Stimulated activated memory B cell treated with anti-CD40 and anti-IgM and Interleukin-4, amounts not matched to agents 10 μg/mL and 1 μg/mL and 100 μg/mL, for 72 hours (primary cell): ENCODE results near the gene ITM2C.

ENCODE experiments used
- ATAC-seq: fragments of 150-1000 bp; cut with Tn5 transposase; 2 replicates; pipeline ENCODE4 v1.10.0; 2021
- H3K27ac Mint-ChIP-seq: one replicate; pipeline ENCODE4 v1.8.0; 2022; ENCODE audit warnings: mild to moderate bottlenecking, mixed read lengths
- H3K27me3 Mint-ChIP-seq: one replicate; pipeline ENCODE4 v1.8.0; 2022; ENCODE audit warnings: mixed read lengths
- H3K36me3 Mint-ChIP-seq: one replicate; pipeline ENCODE4 v1.8.0; 2022; ENCODE audit warnings: mixed read lengths
- H3K4me1 Mint-ChIP-seq: one replicate; pipeline ENCODE4 v1.8.0; 2022; ENCODE audit warnings: mixed read lengths
- H3K4me3 Mint-ChIP-seq: one replicate; pipeline ENCODE4 v1.8.0; 2022; ENCODE audit warnings: mild to moderate bottlenecking, moderate library complexity, mixed read lengths
- H3K9me3 Mint-ChIP-seq: one replicate; pipeline ENCODE4 v1.8.0; 2022; ENCODE audit warnings: mixed read lengths

Gene ITM2C

GRCh38 chr2:230864605-230865306 lies at the start of gene ITM2C:
ITM2C (plus strand) TSS chr2:230864942; CDS start chr2:230865026, 84 bp downstream.
- peaks cover 65% of the 10 kb centered on the region for H3K4me1 Mint-ChIP-seq
- no peaks in the 10 kb centered on the region for H3K36me3 Mint-ChIP-seq
- H3K27me3 Mint-ChIP-seq = peaks cover 9% of the 10 kb centered on the region
- peak within 1 kb of the TSS; percentile 68 for H3K27ac Mint-ChIP-seq
- ATAC-seq = peak; percentile 82
- H3K9me3 Mint-ChIP-seq = no peaks in the 10 kb centered on the region
- peak within 1 kb of the TSS; percentile 87 for H3K4me3 Mint-ChIP-seq

DNA sequence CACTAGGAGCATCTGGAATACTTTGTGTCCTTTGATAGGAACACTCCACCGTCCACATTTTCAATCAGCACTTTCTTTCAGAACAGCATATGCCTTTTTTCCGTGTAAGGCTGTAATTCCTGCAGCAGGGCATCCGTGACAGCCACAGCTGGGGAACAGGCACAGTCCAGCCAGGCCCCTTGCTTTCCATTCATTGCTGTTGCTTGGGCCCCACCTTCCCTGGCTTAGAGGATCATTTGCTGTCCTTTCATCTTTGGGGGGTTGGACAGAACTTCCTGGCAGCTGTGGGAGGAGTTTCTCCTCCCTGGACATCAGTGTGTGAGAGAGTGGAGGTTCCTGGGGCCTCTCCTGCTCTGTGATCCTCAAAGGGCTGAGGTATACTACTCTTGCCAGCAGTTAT lies 49.7 kb upstream of the ITM2C start:
- ATAC-seq = no peak
- Mint-ChIP-seq H3K4me3 (no peak overlapping the region), H3K27me3 (no peaks in the 10 kb centered on the region), H3K4me1 (no peaks in the 10 kb centered on the region), H3K9me3 (no peaks in the 10 kb centered on the region), H3K36me3 (peaks cover 55% of the 10 kb centered on the region), H3K27ac (no peak overlapping the region)

- H3K27ac Mint-ChIP-seq = no peak overlapping the region
- no peaks in the 10 kb centered on the region for H3K27me3 Mint-ChIP-seq
- H3K36me3 Mint-ChIP-seq = peaks cover 49% of the 10 kb centered on the region
- no peak overlapping the region for H3K4me3 Mint-ChIP-seq
- no peaks in the 10 kb centered on the region for H3K9me3 Mint-ChIP-seq
- H3K4me1 Mint-ChIP-seq = no peaks in the 10 kb centered on the region
- no peak for ATAC-seq
Observed at GRCh38 chr2:230816735-230817134, 48.0 kb upstream of the ITM2C start.

DNA sequence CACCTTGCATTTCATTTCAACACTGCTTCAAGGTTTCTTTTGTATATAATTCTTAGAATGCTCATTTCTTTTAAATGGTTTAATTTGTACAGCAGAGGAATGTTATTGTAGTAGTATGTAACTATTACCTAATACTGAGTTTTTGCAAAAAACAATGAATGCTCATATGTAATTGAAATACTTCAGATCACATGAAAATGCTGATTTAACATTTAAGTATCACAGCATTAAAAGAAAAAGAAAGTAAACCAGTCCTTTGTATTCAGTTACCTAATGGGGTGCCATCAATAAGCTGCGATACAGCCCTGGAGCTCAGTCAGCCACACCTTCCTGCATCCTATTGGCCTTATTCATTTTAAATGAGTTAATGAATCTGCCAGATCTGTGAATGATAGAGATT lies 45.3 kb upstream of the ITM2C start:
- no peak overlapping the region for H3K27ac Mint-ChIP-seq
- H3K4me3 Mint-ChIP-seq = no peak overlapping the region
- H3K36me3 Mint-ChIP-seq = peaks cover 35% of the 10 kb centered on the region
- H3K27me3 Mint-ChIP-seq = peaks cover 3% of the 10 kb centered on the region
- no peaks in the 10 kb centered on the region for H3K9me3 Mint-ChIP-seq
- peaks cover 4% of the 10 kb centered on the region for H3K4me1 Mint-ChIP-seq
- no peak for ATAC-seq

GRCh38 chr2:230821261-230821990 lies 43.3 kb upstream of the ITM2C start:
- H3K9me3 Mint-ChIP-seq = no peaks in the 10 kb centered on the region
- H3K27ac Mint-ChIP-seq = no peak overlapping the region
- H3K4me3 Mint-ChIP-seq = no peak overlapping the region
- peaks cover 28% of the 10 kb centered on the region for H3K36me3 Mint-ChIP-seq
- no peak for ATAC-seq
- H3K4me1 Mint-ChIP-seq = peaks cover 8% of the 10 kb centered on the region
- peaks cover 23% of the 10 kb centered on the region for H3K27me3 Mint-ChIP-seq

- no peak for ATAC-seq
Observed at GRCh38 chr2:230821991-230822520, 42.7 kb upstream of the ITM2C start.

DNA sequence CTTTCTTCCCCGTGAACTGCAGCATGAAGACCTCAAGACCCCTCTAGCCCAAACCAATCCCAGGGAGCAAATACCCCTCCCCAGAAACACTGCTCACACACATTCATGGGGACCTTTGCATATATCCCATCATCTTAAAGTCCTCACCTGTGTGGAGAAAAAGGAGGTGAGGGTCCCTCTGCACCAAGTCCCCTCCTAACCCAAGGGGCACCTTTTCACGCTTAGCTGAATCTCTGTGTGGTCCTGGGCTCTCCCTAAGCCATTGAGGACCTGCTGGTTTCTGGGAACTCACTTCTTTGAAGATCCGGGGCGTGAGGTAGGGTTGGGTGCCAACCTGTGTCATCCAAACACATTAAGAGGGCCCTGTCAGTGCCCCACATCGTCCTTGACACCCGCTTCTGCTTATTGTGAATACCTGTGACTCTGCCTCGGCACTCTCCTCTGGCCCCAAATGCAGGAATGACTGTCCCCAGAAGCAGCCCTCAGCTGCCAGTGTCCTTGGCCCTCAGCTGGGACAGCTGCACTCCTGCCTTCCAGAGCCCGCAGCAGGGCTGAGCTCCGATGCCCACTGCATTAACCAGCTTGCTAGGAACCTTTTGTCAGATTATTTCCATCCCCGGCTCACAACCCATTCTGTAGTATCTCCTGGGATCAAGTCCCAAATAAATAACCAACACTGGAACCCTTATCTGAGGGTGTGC lies 41.3 kb upstream of the ITM2C start:
- peaks cover 13% of the 10 kb centered on the region for H3K36me3 Mint-ChIP-seq
- ATAC-seq = no peak
- H3K27ac Mint-ChIP-seq = no peak overlapping the region
- H3K4me3 Mint-ChIP-seq = no peak overlapping the region
- H3K27me3 Mint-ChIP-seq = peaks cover 38% of the 10 kb centered on the region
- H3K4me1 Mint-ChIP-seq = peaks cover 20% of the 10 kb centered on the region
- no peaks in the 10 kb centered on the region for H3K9me3 Mint-ChIP-seq

More at GRCh38 chr2:230821991-230822520, 42.7 kb upstream of the ITM2C start:
- peaks cover 29% of the 10 kb centered on the region for H3K27me3 Mint-ChIP-seq
- H3K9me3 Mint-ChIP-seq = no peaks in the 10 kb centered on the region
- H3K36me3 Mint-ChIP-seq = peaks cover 24% of the 10 kb centered on the region
- no peak overlapping the region for H3K4me3 Mint-ChIP-seq
- H3K4me1 Mint-ChIP-seq = peaks cover 12% of the 10 kb centered on the region
- H3K27ac Mint-ChIP-seq = no peak overlapping the region

- peak; percentile 80 for ATAC-seq
- Mint-ChIP-seq H3K27me3 (peaks cover 46% of the 10 kb centered on the region), H3K4me3 (no peak overlapping the region), H3K27ac (no peak overlapping the region), H3K4me1 (peaks cover 28% of the 10 kb centered on the region), H3K36me3 (peaks cover 6% of the 10 kb centered on the region), H3K9me3 (no peaks in the 10 kb centered on the region)
Observed at GRCh38 chr2:230824406-230824978, 40.2 kb upstream of the ITM2C start.

- Mint-ChIP-seq H3K27ac (no peak overlapping the region), H3K9me3 (no peaks in the 10 kb centered on the region), H3K36me3 (peaks cover 6% of the 10 kb centered on the region), H3K4me1 (peaks cover 28% of the 10 kb centered on the region), H3K27me3 (peaks cover 48% of the 10 kb centered on the region), H3K4me3 (no peak overlapping the region)
- no peak for ATAC-seq
Observed at GRCh38 chr2:230825354-230825753, 39.4 kb upstream of the ITM2C start.

DNA sequence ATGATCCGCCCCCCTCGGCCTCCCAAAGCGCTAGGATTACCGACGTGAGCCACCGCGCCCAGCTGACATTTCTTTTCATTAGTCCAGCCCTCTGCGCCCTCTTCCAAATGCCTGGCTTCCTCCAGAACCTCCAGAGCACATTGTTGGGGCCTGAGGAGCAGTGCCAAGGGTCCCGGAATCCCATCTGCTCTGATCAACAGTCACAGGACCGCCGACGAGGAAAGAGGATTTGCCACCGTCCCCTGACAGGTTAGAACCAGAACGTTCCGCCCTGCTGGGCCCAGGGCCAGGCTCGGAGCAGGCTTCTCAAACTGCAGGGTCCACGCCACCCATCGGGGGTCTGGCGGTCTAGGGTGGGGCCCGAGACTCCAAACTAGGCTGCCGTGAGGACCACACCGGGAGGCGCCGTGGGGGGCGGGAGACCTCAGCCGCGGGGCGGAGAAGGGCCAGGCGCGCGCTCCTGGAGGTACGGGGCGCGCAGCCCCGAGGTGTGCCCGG lies 36.9 kb upstream of the ITM2C start:
- Mint-ChIP-seq H3K27me3 (peaks cover 48% of the 10 kb centered on the region), H3K9me3 (no peaks in the 10 kb centered on the region), H3K36me3 (no peaks in the 10 kb centered on the region), H3K27ac (no peak overlapping the region), H3K4me3 (peak overlapping the region; percentile 43), H3K4me1 (peaks cover 28% of the 10 kb centered on the region)
- peak; percentile 41 for ATAC-seq

GRCh38 chr2:230828272-230828961 lies 36.3 kb upstream of the ITM2C start:
- Mint-ChIP-seq H3K27ac (peak overlapping the region; percentile 32), H3K9me3 (no peaks in the 10 kb centered on the region), H3K36me3 (no peaks in the 10 kb centered on the region), H3K4me3 (peak overlapping the region; percentile 63), H3K27me3 (peaks cover 48% of the 10 kb centered on the region), H3K4me1 (peaks cover 28% of the 10 kb centered on the region)
- peak; percentile 77 for ATAC-seq

GRCh38 chr2:230829293-230829692 lies 35.4 kb upstream of the ITM2C start:
- Mint-ChIP-seq H3K4me1 (peaks cover 26% of the 10 kb centered on the region), H3K36me3 (no peaks in the 10 kb centered on the region), H3K4me3 (peak overlapping the region; percentile 63), H3K27ac (peak overlapping the region; percentile 32), H3K9me3 (no peaks in the 10 kb centered on the region), H3K27me3 (peaks cover 46% of the 10 kb centered on the region)
- no peak for ATAC-seq

DNA sequence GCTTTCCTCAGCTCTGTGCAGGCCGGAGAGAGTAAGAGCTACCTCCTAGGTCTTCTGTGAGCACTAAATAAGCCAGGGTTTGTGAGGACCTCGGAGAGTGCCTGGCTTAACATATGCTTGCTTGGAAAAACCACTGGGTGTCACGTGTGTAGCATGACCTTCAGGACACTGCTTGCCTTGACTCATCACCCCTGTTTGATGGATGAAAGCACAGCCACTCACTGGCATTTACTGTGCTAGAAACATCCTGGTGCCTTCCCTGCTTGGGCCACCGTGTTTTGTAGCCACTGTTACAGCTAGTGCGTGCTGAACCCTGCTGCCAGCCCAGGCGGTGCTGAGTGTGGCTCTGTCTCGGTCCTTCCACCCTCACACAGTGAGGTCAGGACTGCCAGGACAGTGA lies 34.8 kb upstream of the ITM2C start:
- Mint-ChIP-seq H3K27ac (no peak overlapping the region), H3K4me1 (peaks cover 20% of the 10 kb centered on the region), H3K9me3 (no peaks in the 10 kb centered on the region), H3K27me3 (peaks cover 40% of the 10 kb centered on the region), H3K4me3 (no peak overlapping the region), H3K36me3 (no peaks in the 10 kb centered on the region)
- ATAC-seq = no peak

GRCh38 chr2:230830428-230830827 lies 34.3 kb upstream of the ITM2C start:
- peaks cover 35% of the 10 kb centered on the region for H3K27me3 Mint-ChIP-seq

More at GRCh38 chr2:230830428-230830827, 34.3 kb upstream of the ITM2C start:
- no peak for ATAC-seq
- Mint-ChIP-seq H3K9me3 (no peaks in the 10 kb centered on the region), H3K4me3 (no peak overlapping the region), H3K36me3 (no peaks in the 10 kb centered on the region), H3K4me1 (peaks cover 20% of the 10 kb centered on the region), H3K27ac (no peak overlapping the region)
